H1 (cell line): ENCODE measurements around the gene IQGAP3. TPM values are rescaled to one million over a fixed set of nuclear protein-coding genes. Genes with fewer than 3 reads are reported as not detected.
A peak's percentile ranks its signal among the peaks of the same experiment; 100 is the strongest.

Experiments
- CTCF ChIA-PET: fragments of 300-600 bp; sonication (Branson Sonifier 250); formaldehyde crosslinking; loops from one replicate; lab custom pipeline; 2021; ENCODE audit not compliant: partially characterized antibody; lab: Charles Lee
- POLR2A ChIA-PET: fragments of 300-600 bp; sonication (Branson Sonifier 250); formaldehyde crosslinking; loops from one replicate; lab custom pipeline; 2021; ENCODE audit warnings: inconsistent platforms; ENCODE audit not compliant: partially characterized antibody; lab: Charles Lee
- DNase-seq, 2 experiments: peaks; one replicate each; pipeline versions ENCODE4 v3.0.0 to v3.0.0-alpha.2; 2010 to 2022; ENCODE audit warnings: low spot score in 2 of 2, low read depth in 1 of 2, mixed read lengths in 1 of 2
- FAIRE-seq: peaks from 2 replicates; lab custom pipeline; 2011; peaks lifted over from hg19 to GRCh38; lab: Jason Lieb, UNC
- H2AFZ ChIP-seq: 2 replicates; pipeline ENCODE4 v1.8.1; 2012; ENCODE audit warnings: low read length, inconsistent platforms
- H2AK5ac ChIP-seq: 2 replicates; pipeline ENCODE4 v1.6.1; 2013; ENCODE audit warnings: low read depth, low read length
- H2BK120ac ChIP-seq: replicated peaks from 2 replicates; pipeline ENCODE3; 2013; ENCODE audit warnings: low read depth, low read length, inconsistent platforms
- H2BK12ac ChIP-seq: 2 replicates; pipeline ENCODE4 v1.6.1; 2013; ENCODE audit warnings: low read depth, low read length
- H2BK15ac ChIP-seq: 2 replicates; pipeline ENCODE4 v1.6.1; 2013; ENCODE audit warnings: low read length
- H2BK20ac ChIP-seq: 2 replicates; pipeline ENCODE4 v1.6.1; 2013; ENCODE audit warnings: low read length
- H2BK5ac ChIP-seq: 2 replicates; pipeline ENCODE4 v1.6.1; 2013; ENCODE audit warnings: low read depth, low read length
- H3K14ac ChIP-seq: 2 replicates; pipeline ENCODE4 v1.6.1; 2013; ENCODE audit warnings: inconsistent platforms; ENCODE audit not compliant: insufficient read length
- H3K18ac ChIP-seq: 2 replicates; pipeline ENCODE4 v1.6.1; 2013; ENCODE audit warnings: low read length; ENCODE audit errors: extremely low read depth
- H3K23ac ChIP-seq: 2 replicates; pipeline ENCODE4 v1.6.1; 2013; ENCODE audit warnings: inconsistent platforms; ENCODE audit not compliant: insufficient read length
- H3K23me2 ChIP-seq: 2 replicates; pipeline ENCODE4 v1.6.1; 2013; ENCODE audit warnings: low read depth, low read length
- H3K27ac ChIP-seq: 2 replicates; pipeline ENCODE4 v1.6.1; 2011; ENCODE audit warnings: low read depth, low read length, inconsistent platforms
- H3K27me3 ChIP-seq, 4 experiments: replicated peaks in 1 of 4; 1 replicate in 1 of 4; 2 replicates in 3 of 4; pipeline versions ENCODE4 v1.6.1 to v1.8.1; 2011 to 2013; ENCODE audit warnings: low read length in 3 of 4, mild to moderate bottlenecking in 3 of 4, inconsistent platforms in 2 of 4, mixed read lengths in 2 of 4, moderate library complexity in 1 of 4; ENCODE audit not compliant: control insufficient read depth in 3 of 4, insufficient read depth in 3 of 4; ENCODE audit errors: extremely low read depth in 1 of 4
- H3K36me3 ChIP-seq, 4 experiments: 2 replicates each; pipeline versions ENCODE4 v1.6.1 to v1.8.1; 2011 to 2013; ENCODE audit warnings: mild to moderate bottlenecking in 4 of 4, low read length in 3 of 4, moderate library complexity in 2 of 4, control low read depth in 1 of 4, inconsistent platforms in 1 of 4; ENCODE audit not compliant: insufficient read depth in 4 of 4, control insufficient read depth in 2 of 4
- H3K4ac ChIP-seq: replicated peaks from 2 replicates; pipeline ENCODE3; 2013; ENCODE audit warnings: low read length, low read depth, mixed read lengths, inconsistent platforms; ENCODE audit not compliant: insufficient read length
- H3K4me1 ChIP-seq, 4 experiments: replicated peaks in 1 of 4; 1 replicate in 1 of 4; 2 replicates in 3 of 4; pipeline versions ENCODE4 v1.6.1 to v1.8.1; 2011 to 2013; ENCODE audit warnings: low read length in 3 of 4, inconsistent platforms in 2 of 4, mixed read lengths in 1 of 4; ENCODE audit not compliant: insufficient read depth in 4 of 4, control insufficient read depth in 3 of 4
- H3K4me2 ChIP-seq, 2 experiments: 2 replicates each; pipeline versions ENCODE4 v1.6.1 to v1.8.1; 2011 to 2013; ENCODE audit warnings: low read depth in 2 of 2, low read length in 2 of 2, control low read depth in 1 of 2, inconsistent platforms in 1 of 2, mild to moderate bottlenecking in 1 of 2; ENCODE audit not compliant: insufficient read depth in 1 of 2
- H3K4me3 ChIP-seq, 4 experiments: fragments of 200-600, 300-600 bp in 1 of 4; sonication (generic), shearing (Covaris generic), sonication (Bioruptor Twin) in 1 of 4; 2 replicates each; pipeline versions ENCODE4 v1.5.1 to v1.8.1; 2011 to 2016; ENCODE audit warnings: low read length in 4 of 4, low read depth in 3 of 4, control low read depth in 2 of 4, inconsistent platforms in 2 of 4, mild to moderate bottlenecking in 2 of 4, mixed read lengths in 1 of 4, moderate library complexity in 1 of 4; ENCODE audit not compliant: insufficient read depth in 2 of 4; ENCODE audit errors: extremely low read depth in 1 of 4
- H3K56ac ChIP-seq: replicated peaks from 2 replicates; pipeline ENCODE3; 2013; ENCODE audit warnings: low read depth, mild to moderate bottlenecking, mixed read lengths, low read length, inconsistent platforms; ENCODE audit not compliant: insufficient read length
- H3K79me1 ChIP-seq: 2 replicates; pipeline ENCODE4 v1.6.1; 2013; ENCODE audit warnings: low read depth, low read length, control low read depth
- H3K79me2 ChIP-seq, 2 experiments: 2 replicates each; pipeline versions ENCODE4 v1.6.1 to v1.8.1; 2012 to 2013; ENCODE audit warnings: low read length in 2 of 2, mild to moderate bottlenecking in 2 of 2, inconsistent platforms in 1 of 2; ENCODE audit not compliant: insufficient read depth in 2 of 2, control insufficient read depth in 1 of 2
- H3K9ac ChIP-seq, 4 experiments: replicated peaks in 1 of 4; 1 replicate in 1 of 4; 2 replicates in 3 of 4; pipeline versions ENCODE4 v1.6.1 to v1.8.1; 2011 to 2013; ENCODE audit warnings: low read depth in 3 of 4, low read length in 3 of 4, control low read depth in 2 of 4, mild to moderate bottlenecking in 2 of 4, moderate library complexity in 2 of 4, inconsistent platforms in 1 of 4; ENCODE audit errors: extremely low read depth in 1 of 4
- H3K9me3 ChIP-seq, 2 experiments: 2 replicates each; pipeline versions ENCODE4 v1.6.1 to v1.8.1; 2012 to 2013; ENCODE audit warnings: mild to moderate bottlenecking in 2 of 2, moderate library complexity in 2 of 2, control low read depth in 1 of 2, inconsistent platforms in 1 of 2, low read depth in 1 of 2, low read length in 1 of 2, mixed read lengths in 1 of 2; ENCODE audit not compliant: insufficient read depth in 2 of 2
- H4K20me1 ChIP-seq, 2 experiments: replicated peaks in 1 of 2; 2 replicates each; pipeline versions ENCODE3 to v1.8.1; 2011 to 2013; ENCODE audit warnings: inconsistent platforms in 2 of 2, low read length in 2 of 2, mild to moderate bottlenecking in 1 of 2; ENCODE audit not compliant: insufficient read depth in 2 of 2, control insufficient read depth in 1 of 2
- H4K5ac ChIP-seq: 2 replicates; pipeline ENCODE4 v1.6.1; 2013; ENCODE audit warnings: low read length, low read depth, mixed read lengths, inconsistent platforms; ENCODE audit not compliant: insufficient read length
- H4K8ac ChIP-seq: 2 replicates; pipeline ENCODE4 v1.8.0; 2013; ENCODE audit warnings: mild to moderate bottlenecking, moderate library complexity, low read length, inconsistent platforms; ENCODE audit not compliant: insufficient read depth; ENCODE audit errors: extremely low read depth
- H4K91ac ChIP-seq: replicated peaks from 2 replicates; pipeline ENCODE3; 2013; ENCODE audit warnings: low read length, mixed read lengths, inconsistent platforms; ENCODE audit not compliant: insufficient read length
- ASH2L ChIP-seq: fragments of 200-600, 300-600 bp; sonication (generic); IDR thresholded peaks from one replicate; pipeline ENCODE4 v1.7.1; 2017; ENCODE audit warnings: low read length
- NANOG ChIP-seq: IDR thresholded peaks from 2 replicates; pipeline ENCODE4 v1.6.1; 2011; ENCODE audit warnings: low read length, low read depth, mild to moderate bottlenecking, inconsistent platforms; ENCODE audit not compliant: insufficient read depth, poor library complexity, severe bottlenecking
- WGBS, 2 experiments: shearing (Covaris generic) in 1 of 2; methylation state at CpG; one replicate each; pipeline versions ENCODE4 v1.1.6 to v1.1.7; 2013 to 2015; ENCODE audit warnings: low lambda C conversion rate in 2 of 2, mixed read lengths in 2 of 2, inconsistent platforms in 1 of 2, low coverage in 1 of 2, missing lambda C conversion rate in 1 of 2; ENCODE audit not compliant: insufficient replicate concordance in 2 of 2, insufficient coverage in 1 of 2, insufficient read length in 1 of 2; ENCODE audit errors: extremely low coverage in 1 of 2, missing lambda C conversion rate in 1 of 2; 5-methylcytosine and 5-hydroxymethylcytosine counted together
- polyA plus RNA-seq, 7 experiments: library from polyadenylated mRNA; depleted of rRNA in 3 of 7; stranded (reverse) in 5 of 7; unstranded in 2 of 7; fragments of >200 nt in 5 of 7; fragments of 200-250 nt in 2 of 7; gene quantifications; 1 replicate in 5 of 7; 2 replicates in 1 of 7; 4 replicates in 1 of 7; pipeline versions ENCODE4 v1.2.1 to v1.2.3, GENCODE V29; 2011 to 2013; ENCODE audit warnings: missing spikeins in 2 of 7, mixed read lengths in 2 of 7
- total RNA-seq: library from RNA; stranded (reverse); fragmentation: NEBNext Ultra II Directional; extraction: Animal tissue kit (Norgen Biotek cat#: 25700); gene quantifications from 2 replicates; pipeline ENCODE4 v1.2.1, GENCODE V29; 2021
- TF ChIP-seq, protein P1 (sequence below), 3 experiments: IDR thresholded peaks; 1 replicate in 2 of 3; 2 replicates in 1 of 3; pipeline versions ENCODE4 v1.5.1 to v1.6.1; 2011; ENCODE audit warnings: low read length in 3 of 3, mild to moderate bottlenecking in 3 of 3, inconsistent platforms in 2 of 3, low read depth in 1 of 3, moderate library complexity in 1 of 3; ENCODE audit not compliant: insufficient read depth in 1 of 3; ENCODE audit errors: control extremely low read depth in 1 of 3

The IQGAP3 gene
- total and polyA plus RNA-seq, 2 of the 8 experiments (the other 6 are each of a cell fraction or from before 2014, with no cell fraction given) = 14.6 to 22.3 TPM

DNA sequence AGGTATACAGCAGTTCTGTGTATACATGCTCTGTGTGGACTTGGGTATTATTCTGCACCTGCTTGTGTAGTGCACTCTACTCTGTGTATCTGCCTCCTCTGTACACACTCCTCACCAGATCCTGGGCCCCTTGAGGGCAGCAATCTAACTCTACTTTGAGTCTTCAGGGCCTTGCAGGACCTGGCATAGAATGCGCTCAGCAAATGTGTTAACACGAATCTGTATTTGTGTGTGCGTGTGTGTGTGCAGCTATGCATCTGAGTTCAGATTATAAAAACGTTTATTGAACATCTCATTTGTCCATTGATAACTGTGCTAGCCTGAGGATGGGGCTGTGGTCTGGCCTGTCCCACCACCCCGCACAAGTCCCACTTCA lies 67.9 kb downstream of the IQGAP3 start:
- TF ChIP-seq ASH2L (no peak), NANOG (no peak)
- TF ChIP-seq, protein P1, sequence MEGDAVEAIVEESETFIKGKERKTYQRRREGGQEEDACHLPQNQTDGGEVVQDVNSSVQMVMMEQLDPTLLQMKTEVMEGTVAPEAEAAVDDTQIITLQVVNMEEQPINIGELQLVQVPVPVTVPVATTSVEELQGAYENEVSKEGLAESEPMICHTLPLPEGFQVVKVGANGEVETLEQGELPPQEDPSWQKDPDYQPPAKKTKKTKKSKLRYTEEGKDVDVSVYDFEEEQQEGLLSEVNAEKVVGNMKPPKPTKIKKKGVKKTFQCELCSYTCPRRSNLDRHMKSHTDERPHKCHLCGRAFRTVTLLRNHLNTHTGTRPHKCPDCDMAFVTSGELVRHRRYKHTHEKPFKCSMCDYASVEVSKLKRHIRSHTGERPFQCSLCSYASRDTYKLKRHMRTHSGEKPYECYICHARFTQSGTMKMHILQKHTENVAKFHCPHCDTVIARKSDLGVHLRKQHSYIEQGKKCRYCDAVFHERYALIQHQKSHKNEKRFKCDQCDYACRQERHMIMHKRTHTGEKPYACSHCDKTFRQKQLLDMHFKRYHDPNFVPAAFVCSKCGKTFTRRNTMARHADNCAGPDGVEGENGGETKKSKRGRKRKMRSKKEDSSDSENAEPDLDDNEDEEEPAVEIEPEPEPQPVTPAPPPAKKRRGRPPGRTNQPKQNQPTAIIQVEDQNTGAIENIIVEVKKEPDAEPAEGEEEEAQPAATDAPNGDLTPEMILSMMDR (IDR thresholded peaks at IDR 0.05; ENCODE audit: control extremely low read depth in 1 of 3, insufficient read depth in 1 of 3, low read depth in 1 of 3, low read length in 3 of 3) = peak in 1 of 3 experiments; percentile 2; a peak in 1 of 4 replicates
- TF ChIP-seq, all 59 proteins: peak for 1
- Histone ChIP-seq H2BK120ac (peak overlapping the region; percentile 98), H3K79me2 (peaks cover 0 to 3% of the 10 kb centered on the region in 2 experiments; a peak in 1 of 4 replicates), H2BK20ac (peak overlapping the region; percentile 94), H3K4me3 (peak overlapping the region in 2 of 4 experiments; percentile 34 to 52; a peak in 3 of 8 replicates), H3K18ac (peak overlapping the region; percentile 5), H2AFZ (no peak overlapping the region), H4K91ac (peak overlapping the region; percentile 99), H3K27ac (peak overlapping the region; percentile 44; the same call in 1 of the 2 replicates), H2BK5ac (peak overlapping the region; percentile 84; the same call in 1 of the 2 replicates), H3K27me3 (no peaks in the 10 kb centered on the region; a peak in 1 of 7 replicates), H4K8ac (peak overlapping the region; percentile 82), H3K79me1 (no peaks in the 10 kb centered on the region), H3K9ac (peak overlapping the region in 2 of 4 experiments; percentile 0 to 47; a peak in 3 of 7 replicates), H3K14ac (no peak overlapping the region), H3K9me3 (no peaks in the 10 kb centered on the region; a peak in 1 of 4 replicates), H3K56ac (no peak overlapping the region), H3K23ac (peak overlapping the region; percentile 52), H2BK12ac (peak overlapping the region; percentile 97), H4K20me1 (no peaks in the 10 kb centered on the region), H3K4me1 (peaks cover 16 to 31% (median 26%) of the 10 kb centered on the region in 4 experiments), H2AK5ac (peak overlapping the region; percentile 34; the same call in 1 of the 2 replicates), H3K4me2 (peak overlapping the region; percentile 67 to 70), H3K4ac (peak overlapping the region; percentile 91), H2BK15ac (peak overlapping the region; percentile 85), H3K23me2 (peaks cover 17% of the 10 kb centered on the region; the same call in 1 of the 2 replicates), H3K36me3 (no peaks in the 10 kb centered on the region), H4K5ac (peak overlapping the region; percentile 82)
- ChIA-PET CTCF (interaction anchor here (0.6 to 17.4 kb wide), 12 partner anchors 9 to 132 kb away, joined by 3 to 236 read pairs (median 4); partner anchors contain the start of gene TTC24), POLR2A (interaction anchor here (0.6 to 9.6 kb wide), 10 partner anchors 11 to 157 kb away, joined by 3 to 166 read pairs (median 5); partner anchors contain the start of genes GPATCH4 and NAXE)
- no peak for DNase-seq
- no peak for FAIRE-seq
- 60% methylated on average over 5 of the region's 5 CpGs; no CpG with 5 or more reads in 1 of the 2 experiments for WGBS, 2 experiments
